GM12891 (cell line): ENCODE data around the gene ATP2B2.
A peak's percentile ranks its signal among the peaks of the same experiment; 100 is the strongest.

Experiments
- DNase-seq: peaks from one replicate; pipeline ENCODE4 v3.0.0; 2011; ENCODE audit warnings: low spot score; ENCODE audit not compliant: insufficient read length
- FAIRE-seq: peaks from 2 replicates; lab custom pipeline; 2011; peaks lifted over from hg19 to GRCh38; lab: Jason Lieb, UNC
- PAX5 ChIP-seq: IDR thresholded peaks from 2 replicates; pipeline ENCODE4 v1.6.1; 2011; ENCODE audit warnings: low read length, moderate library complexity, mild to moderate bottlenecking; ENCODE audit not compliant: insufficient read depth, severe bottlenecking
- POLR2A ChIP-seq: IDR thresholded peaks from 2 replicates; pipeline ENCODE4 v1.6.1; 2011; ENCODE audit warnings: low read depth, low read length, control low read depth
- POLR2AphosphoS5 ChIP-seq: IDR thresholded peaks from 2 replicates; pipeline ENCODE4 v1.6.1; 2011; ENCODE audit warnings: low read depth, low read length, control low read depth
- POU2F2 ChIP-seq: IDR thresholded peaks from 2 replicates; pipeline ENCODE4 v1.6.1; 2011; ENCODE audit warnings: low read depth, mild to moderate bottlenecking, control low read depth, low read length, moderate library complexity
- SPI1 ChIP-seq: IDR thresholded peaks from 2 replicates; pipeline ENCODE4 v1.6.1; 2011; ENCODE audit warnings: low read depth, low read length, control low read depth
- TAF1 ChIP-seq: IDR thresholded peaks from 2 replicates; pipeline ENCODE4 v1.6.1; 2011; ENCODE audit warnings: low read depth, low read length, control low read depth

Gene ATP2B2

GRCh38 chr3:10365316-10365715 is 140.1 kb downstream of the ATP2B2 start:
- FAIRE-seq (peak; percentile 76), DNase-seq (no peak)
- TF ChIP-seq POLR2A: no peak
- no peak for TF ChIP-seq PAX5
- TF ChIP-seq TAF1: no peak
- no peak for TF ChIP-seq SPI1
- TF ChIP-seq POU2F2: no peak
- no peak for TF ChIP-seq POLR2AphosphoS5

- FAIRE-seq: no peak
- no peak for DNase-seq
- TF ChIP-seq SPI1: no peak
- TF ChIP-seq POLR2AphosphoS5: no peak
- no peak for TF ChIP-seq TAF1
- TF ChIP-seq PAX5: no peak
- TF ChIP-seq POLR2A: no peak
- no peak for TF ChIP-seq POU2F2
Measured at GRCh38 chr3:10364806-10365205, 140.6 kb downstream of the ATP2B2 start.

GRCh38 chr3:10363935-10364334 is 141.5 kb downstream of the ATP2B2 start:
- no peak for FAIRE-seq
- TF ChIP-seq POU2F2 (no peak), PAX5 (no peak), POLR2A (no peak)
- DNase-seq: no peak

GRCh38 chr3:10361375-10361774 is 144.0 kb downstream of the ATP2B2 start:
- DNase-seq: no peak
- FAIRE-seq: no peak
- TF ChIP-seq TAF1: no peak
- TF ChIP-seq POLR2A: no peak
- no peak for TF ChIP-seq SPI1
- TF ChIP-seq POLR2AphosphoS5: no peak
- no peak for TF ChIP-seq POU2F2
- no peak for TF ChIP-seq PAX5

- no peak for DNase-seq
- FAIRE-seq: no peak
- no peak for TF ChIP-seq TAF1
- TF ChIP-seq POLR2A: no peak
- TF ChIP-seq PAX5: no peak
- TF ChIP-seq POU2F2: no peak
- no peak for TF ChIP-seq SPI1
- no peak for TF ChIP-seq POLR2AphosphoS5
Measured at GRCh38 chr3:10360478-10360877, 144.9 kb downstream of the ATP2B2 start.

- no peak for DNase-seq
- TF ChIP-seq POLR2A (no peak), TAF1 (no peak), PAX5 (no peak)
- no peak for FAIRE-seq
Measured at GRCh38 chr3:10359761-10360161, 145.6 kb downstream of the ATP2B2 start.

- no peak for FAIRE-seq
- no peak for DNase-seq
- TF ChIP-seq POU2F2 (no peak), PAX5 (no peak), TAF1 (no peak), POLR2AphosphoS5 (no peak), POLR2A (no peak), SPI1 (no peak)
Measured at GRCh38 chr3:10358309-10358980, 146.9 kb downstream of the ATP2B2 start.

GRCh38 chr3:10357592-10358308 is 147.6 kb downstream of the ATP2B2 start:
- TF ChIP-seq PAX5 (no peak), SPI1 (peak; percentile 33; the same call in 1 of the 2 replicates)
- DNase-seq (no peak), FAIRE-seq (no peak)

GRCh38 chr3:10357095-10357494 is 148.3 kb downstream of the ATP2B2 start:
- TF ChIP-seq PAX5 (no peak), SPI1 (no peak), POLR2AphosphoS5 (no peak), TAF1 (no peak), POU2F2 (no peak), POLR2A (no peak)
- FAIRE-seq: no peak
- no peak for DNase-seq

GRCh38 chr3:10356461-10356981 is 148.9 kb downstream of the ATP2B2 start:
- TF ChIP-seq SPI1: no peak
- TF ChIP-seq PAX5: no peak
- TF ChIP-seq POU2F2: no peak
- no peak for TF ChIP-seq TAF1
- TF ChIP-seq POLR2AphosphoS5: no peak
- no peak for TF ChIP-seq POLR2A
- DNase-seq: no peak
- FAIRE-seq: no peak
